CD4-positive, alpha-beta T cell (primary cell): ENCODE data around the gene PRR18. TPM values are rescaled to one million over a fixed set of nuclear protein-coding genes. Genes with fewer than 3 reads are reported as not detected.

ENCODE experiments used
- ATAC-seq: fragments of 200-7000 bp; cut with Tn5 transposase; one replicate; pipeline ENCODE4 v1.10.0; 2022; ENCODE audit warnings: mild to moderate bottlenecking; ENCODE audit not compliant: poor library complexity
- CTCF ChIA-PET: fragments of 350-600 bp; sonication (Branson Sonifier 250); formaldehyde crosslinking; loops from one replicate; lab custom pipeline; 2021; ENCODE audit warnings: antibody characterized with exemption, inconsistent platforms; lab: Charles Lee
- POLR2A ChIA-PET: fragments of 350-600 bp; sonication (Branson Sonifier 250); formaldehyde crosslinking; loops from one replicate; lab custom pipeline; 2021; ENCODE audit warnings: antibody characterized with exemption, inconsistent platforms; lab: Charles Lee
- DNase-seq, 14 experiments: peaks; one replicate each; pipeline ENCODE4 v3.0.0-alpha.2; 2013 to 2020; ENCODE audit warnings: mixed read lengths in 2 of 14
- H3K27ac ChIP-seq, 2 donors: one replicate each; pipeline versions ENCODE4 v1.5.1 to v1.7.0; 2013; ENCODE audit warnings: low read length in 2 of 2, low read depth in 1 of 2, mild to moderate bottlenecking in 1 of 2
- H3K27me3 ChIP-seq, 2 experiments: 1 replicate in 1 of 2; 2 replicates in 1 of 2; pipeline versions ENCODE4 v1.6.1 to v1.7.0; 2013; ENCODE audit warnings: low read length in 2 of 2, control low read depth in 1 of 2, mild to moderate bottlenecking in 1 of 2, moderate library complexity in 1 of 2; ENCODE audit not compliant: insufficient read depth in 2 of 2, control insufficient read depth in 1 of 2
- H3K36me3 ChIP-seq: one replicate; pipeline ENCODE4 v1.6.1; 2013; ENCODE audit warnings: low read length, control low read depth; ENCODE audit not compliant: insufficient read depth
- H3K4me1 ChIP-seq: one replicate; pipeline ENCODE4 v1.6.1; 2013; ENCODE audit warnings: low read length, control low read depth; ENCODE audit not compliant: insufficient read depth
- H3K4me3 ChIP-seq: one replicate; pipeline ENCODE4 v1.5.1; 2013; ENCODE audit warnings: mild to moderate bottlenecking, low read length, moderate library complexity
- H3K9me3 ChIP-seq, 2 experiments: 1 replicate in 1 of 2; 2 replicates in 1 of 2; pipeline versions ENCODE4 v1.6.1 to v1.7.0; 2013; ENCODE audit warnings: low read length in 2 of 2, mild to moderate bottlenecking in 2 of 2, control low read depth in 1 of 2, moderate library complexity in 1 of 2; ENCODE audit not compliant: control insufficient read depth in 1 of 2, insufficient read depth in 1 of 2
- H3K27ac Mint-ChIP-seq: one replicate; pipeline ENCODE4 v1.8.0; 2020; ENCODE audit warnings: mixed read lengths
- H3K27me3 Mint-ChIP-seq: one replicate; pipeline ENCODE4 v1.8.0; 2021; ENCODE audit warnings: mixed read lengths
- H3K36me3 Mint-ChIP-seq: one replicate; pipeline ENCODE4 v1.8.0; 2021; ENCODE audit warnings: low read depth, mixed read lengths
- H3K4me1 Mint-ChIP-seq: one replicate; pipeline ENCODE4 v1.8.0; 2021; ENCODE audit warnings: low read depth, mixed read lengths
- H3K4me3 Mint-ChIP-seq: one replicate; pipeline ENCODE4 v1.8.0; 2020; ENCODE audit warnings: mild to moderate bottlenecking, mixed read lengths
- H3K9me3 Mint-ChIP-seq: one replicate; pipeline ENCODE4 v1.8.0; 2020; ENCODE audit warnings: mixed read lengths
- intact Hi-C, 2 experiments: fragments of 100-400 bp; cut with DNase I in 1 of 2; cut with micrococcal nuclease in 1 of 2; formaldehyde crosslinking; loops; one replicate each; pipeline versions ENCODE4 v1.15.1 to v1.9.0; 2023 to 2025; cut with DNase I, micrococcal nuclease
- total RNA-seq, 174 experiments: library from RNA in 2 of 174; stranded (reverse) in 2 of 174; gene quantifications; one replicate each; pipeline ENCODE4 v1.2.3 and lab custom pipeline; 2021 to 2026
- TF ChIP-seq, protein P1 (sequence below): fragments of 200-600 bp; IDR thresholded peaks from one replicate; pipeline ENCODE4 v1.8.0; 2022; ENCODE audit warnings: antibody characterized with exemption, mild to moderate bottlenecking

The PRR18 gene
- total RNA-seq, 2 experiments from 2014 or later: not detected

GRCh38 chr6:166306378-166307081 is 1.7 kb downstream of the PRR18 start:
- no peak for DNase-seq
- H3K4me1 Mint-ChIP-seq: peaks cover 8% of the 10 kb centered on the region
- Histone ChIP-seq H3K27me3 (peaks cover 34 to 66% of the 10 kb centered on the region in 2 experiments), H3K27ac (no peak overlapping the region), H3K36me3 (no peaks in the 10 kb centered on the region), H3K4me1 (peaks cover 12% of the 10 kb centered on the region), H3K9me3 (peaks cover 0 to 14% of the 10 kb centered on the region in 2 experiments), H3K4me3 (no peak overlapping the region)
- TF ChIP-seq, protein P1, sequence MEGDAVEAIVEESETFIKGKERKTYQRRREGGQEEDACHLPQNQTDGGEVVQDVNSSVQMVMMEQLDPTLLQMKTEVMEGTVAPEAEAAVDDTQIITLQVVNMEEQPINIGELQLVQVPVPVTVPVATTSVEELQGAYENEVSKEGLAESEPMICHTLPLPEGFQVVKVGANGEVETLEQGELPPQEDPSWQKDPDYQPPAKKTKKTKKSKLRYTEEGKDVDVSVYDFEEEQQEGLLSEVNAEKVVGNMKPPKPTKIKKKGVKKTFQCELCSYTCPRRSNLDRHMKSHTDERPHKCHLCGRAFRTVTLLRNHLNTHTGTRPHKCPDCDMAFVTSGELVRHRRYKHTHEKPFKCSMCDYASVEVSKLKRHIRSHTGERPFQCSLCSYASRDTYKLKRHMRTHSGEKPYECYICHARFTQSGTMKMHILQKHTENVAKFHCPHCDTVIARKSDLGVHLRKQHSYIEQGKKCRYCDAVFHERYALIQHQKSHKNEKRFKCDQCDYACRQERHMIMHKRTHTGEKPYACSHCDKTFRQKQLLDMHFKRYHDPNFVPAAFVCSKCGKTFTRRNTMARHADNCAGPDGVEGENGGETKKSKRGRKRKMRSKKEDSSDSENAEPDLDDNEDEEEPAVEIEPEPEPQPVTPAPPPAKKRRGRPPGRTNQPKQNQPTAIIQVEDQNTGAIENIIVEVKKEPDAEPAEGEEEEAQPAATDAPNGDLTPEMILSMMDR: no peak
- CTCF ChIA-PET: no interaction called here
- H3K27me3 Mint-ChIP-seq: peaks cover 74% of the 10 kb centered on the region
- no peaks in the 10 kb centered on the region for H3K9me3 Mint-ChIP-seq
- peak overlapping the region; percentile 78 for H3K4me3 Mint-ChIP-seq
- H3K36me3 Mint-ChIP-seq: no peaks in the 10 kb centered on the region
- intact Hi-C loops: no loop called here
- POLR2A ChIA-PET: no interaction called here
- no peak for ATAC-seq
- H3K27ac Mint-ChIP-seq: no peak overlapping the region

- no peaks in the 10 kb centered on the region for H3K36me3 Mint-ChIP-seq
- peaks cover 0 to 14% of the 10 kb centered on the region in 2 experiments for H3K9me3 ChIP-seq
- no peak overlapping the region for H3K27ac Mint-ChIP-seq
- no peaks in the 10 kb centered on the region for H3K36me3 ChIP-seq
- ChIA-PET CTCF (interaction anchor here (1.2 kb wide), 1 partner anchor 10 kb away, joined by 3 read pairs; no protein-coding TSS in a partner anchor), POLR2A (no interaction called here)
- ATAC-seq (no peak), DNase-seq (no peak)
- H3K4me3 Mint-ChIP-seq: peak overlapping the region; percentile 78
- peaks cover 75% of the 10 kb centered on the region for H3K27me3 Mint-ChIP-seq
- intact Hi-C loops: no loop called here
- no peak overlapping the region for H3K27ac ChIP-seq
- TF ChIP-seq, protein P1: no peak
- H3K4me3 ChIP-seq: no peak overlapping the region
- H3K4me1 Mint-ChIP-seq: peaks cover 8% of the 10 kb centered on the region
- peaks cover 12% of the 10 kb centered on the region for H3K4me1 ChIP-seq
- H3K9me3 Mint-ChIP-seq: no peaks in the 10 kb centered on the region
- H3K27me3 ChIP-seq: peaks cover 34 to 65% of the 10 kb centered on the region in 2 experiments
These were observed 2.6 kb downstream of the PRR18 start for GRCh38 chr6:166305562-166306117.

DNA sequence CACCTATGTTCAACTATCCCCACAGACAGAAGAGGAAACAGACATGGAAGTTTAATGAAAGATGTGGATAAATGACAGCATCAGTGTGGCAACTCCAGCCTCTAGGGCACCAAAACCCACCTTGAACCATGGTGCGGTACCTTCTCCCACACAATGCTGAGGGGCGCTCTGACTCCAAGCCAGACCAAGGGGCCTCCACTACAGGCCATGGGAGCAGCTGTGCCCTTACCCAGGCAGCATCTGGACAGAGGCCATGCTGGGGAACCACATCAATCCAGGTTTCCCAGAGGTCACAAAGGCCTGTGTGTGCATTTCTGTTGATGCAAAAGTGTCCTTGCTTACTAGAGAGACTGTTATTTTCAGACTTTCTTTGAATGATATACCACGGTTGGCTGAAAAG is 4.1 kb downstream of the PRR18 start:
- H3K9me3 Mint-ChIP-seq: no peaks in the 10 kb centered on the region
- H3K36me3 ChIP-seq: no peaks in the 10 kb centered on the region
- no peak overlapping the region for H3K27ac Mint-ChIP-seq
- peaks cover 0 to 11% of the 10 kb centered on the region in 2 experiments for H3K9me3 ChIP-seq
- no peak overlapping the region for H3K27ac ChIP-seq
- peaks cover 64% of the 10 kb centered on the region for H3K27me3 Mint-ChIP-seq
- H3K4me3 Mint-ChIP-seq: no peak overlapping the region
- intact Hi-C loops: no loop called here
- H3K4me1 ChIP-seq: peaks cover 12% of the 10 kb centered on the region
- DNase-seq (no peak), ATAC-seq (no peak)
- no peak overlapping the region for H3K4me3 ChIP-seq
- peaks cover 27 to 50% of the 10 kb centered on the region in 2 experiments for H3K27me3 ChIP-seq
- no peaks in the 10 kb centered on the region for H3K36me3 Mint-ChIP-seq
- CTCF ChIA-PET: interaction anchor here (1.2 kb wide), 2 partner anchors 8 to 9 kb away, joined by 3 read pairs; no protein-coding TSS in a partner anchor
- POLR2A ChIA-PET: no interaction called here
- TF ChIP-seq, protein P1: no peak
- H3K4me1 Mint-ChIP-seq: peaks cover 8% of the 10 kb centered on the region
